Osteoblast (primary cell): Measurements from ENCODE around the gene CAPZB. TPM values are rescaled to one million over a fixed set of nuclear protein-coding genes. Genes with fewer than 3 reads are reported as not detected.

Source experiments
- DNase-seq: peaks from one replicate; pipeline ENCODE4 v3.0.0; 2011; ENCODE audit warnings: low spot score, mixed read lengths; ENCODE audit not compliant: insufficient read length; ENCODE audit errors: missing footprints
- H2AFZ ChIP-seq: 2 replicates; pipeline ENCODE4 v1.6.0; 2011; ENCODE audit warnings: mild to moderate bottlenecking, low read length
- H3K27ac ChIP-seq: 2 replicates; pipeline ENCODE4 v1.5.1; 2011; ENCODE audit warnings: mild to moderate bottlenecking, low read depth, low read length, moderate library complexity
- H3K27me3 ChIP-seq: 2 replicates; pipeline ENCODE4 v1.6.0; 2012; ENCODE audit warnings: mild to moderate bottlenecking, control low read depth, inconsistent platforms, low read length, moderate library complexity; ENCODE audit not compliant: insufficient read depth
- H3K36me3 ChIP-seq: 2 replicates; pipeline ENCODE4 v1.5.1; 2011; ENCODE audit warnings: mild to moderate bottlenecking, low read length, control low read depth, moderate library complexity; ENCODE audit not compliant: insufficient read depth
- H3K4me1 ChIP-seq: 2 replicates; pipeline ENCODE4 v1.5.1; 2011; ENCODE audit warnings: mild to moderate bottlenecking, low read length, control low read depth, moderate library complexity; ENCODE audit not compliant: insufficient read depth
- H3K4me2 ChIP-seq: 2 replicates; pipeline ENCODE4 v1.6.0; 2011; ENCODE audit warnings: mild to moderate bottlenecking, low read length; ENCODE audit not compliant: insufficient read depth
- H3K4me3 ChIP-seq: fragments of 200-600 bp; sonication (generic); 3 replicates; pipeline ENCODE4 v1.5.1; 2012; ENCODE audit warnings: mild to moderate bottlenecking, low read length, inconsistent platforms; ENCODE audit not compliant: insufficient read depth
- H3K79me2 ChIP-seq: 2 replicates; pipeline ENCODE4 v1.6.0; 2012; ENCODE audit warnings: mild to moderate bottlenecking, low read length, control low read depth, inconsistent platforms; ENCODE audit not compliant: insufficient read depth
- H3K9me3 ChIP-seq: 2 replicates; pipeline ENCODE4 v1.5.1; 2011; ENCODE audit warnings: low read depth, low read length, control low read depth
- H4K20me1 ChIP-seq: 2 replicates; pipeline ENCODE4 v1.6.0; 2012; ENCODE audit warnings: mild to moderate bottlenecking, low read length, control low read depth; ENCODE audit not compliant: insufficient read depth
- total RNA-seq: library from RNA; depleted of rRNA; stranded (reverse); fragments of >200 nt; gene quantifications from 2 replicates; pipeline ENCODE4 v1.2.3, GENCODE V29; 2012
- TF ChIP-seq, protein P1 (sequence below): IDR thresholded peaks from 2 replicates; pipeline ENCODE4 v1.5.1; 2011; ENCODE audit warnings: mild to moderate bottlenecking, low read depth, low read length, moderate library complexity; ENCODE audit errors: extremely low read depth

Gene CAPZB
- total RNA-seq, 1 donor: 217 TPM

DNA sequence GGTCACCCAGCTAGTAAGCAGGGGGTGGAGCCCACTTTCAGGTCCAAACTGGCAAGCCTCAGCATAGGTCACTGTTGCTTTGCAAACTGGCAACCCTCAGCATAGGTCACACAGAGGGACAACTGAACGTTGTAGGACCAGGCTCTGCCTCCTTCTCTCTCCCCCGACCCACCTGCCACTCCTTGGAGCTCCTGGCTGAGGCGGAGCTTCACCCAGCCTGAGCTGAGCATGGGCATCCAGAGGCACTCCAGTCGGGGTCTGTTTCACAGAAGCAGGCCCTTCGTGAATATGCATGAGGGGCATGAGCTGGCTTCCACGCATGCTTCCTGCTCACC lies 24.2 kb downstream of the CAPZB start:
- peaks cover 45% of the 10 kb centered on the region for H3K4me1 ChIP-seq
- no peaks in the 10 kb centered on the region for H3K27me3 ChIP-seq
- peaks cover 7% of the 10 kb centered on the region for H3K36me3 ChIP-seq
- no peak for DNase-seq
- no peak overlapping the region for H3K4me3 ChIP-seq
- H4K20me1 ChIP-seq: peaks cover 74% of the 10 kb centered on the region
- peaks cover 94% of the 10 kb centered on the region for H3K79me2 ChIP-seq
- H2AFZ ChIP-seq: no peak overlapping the region
- TF ChIP-seq, protein P1, sequence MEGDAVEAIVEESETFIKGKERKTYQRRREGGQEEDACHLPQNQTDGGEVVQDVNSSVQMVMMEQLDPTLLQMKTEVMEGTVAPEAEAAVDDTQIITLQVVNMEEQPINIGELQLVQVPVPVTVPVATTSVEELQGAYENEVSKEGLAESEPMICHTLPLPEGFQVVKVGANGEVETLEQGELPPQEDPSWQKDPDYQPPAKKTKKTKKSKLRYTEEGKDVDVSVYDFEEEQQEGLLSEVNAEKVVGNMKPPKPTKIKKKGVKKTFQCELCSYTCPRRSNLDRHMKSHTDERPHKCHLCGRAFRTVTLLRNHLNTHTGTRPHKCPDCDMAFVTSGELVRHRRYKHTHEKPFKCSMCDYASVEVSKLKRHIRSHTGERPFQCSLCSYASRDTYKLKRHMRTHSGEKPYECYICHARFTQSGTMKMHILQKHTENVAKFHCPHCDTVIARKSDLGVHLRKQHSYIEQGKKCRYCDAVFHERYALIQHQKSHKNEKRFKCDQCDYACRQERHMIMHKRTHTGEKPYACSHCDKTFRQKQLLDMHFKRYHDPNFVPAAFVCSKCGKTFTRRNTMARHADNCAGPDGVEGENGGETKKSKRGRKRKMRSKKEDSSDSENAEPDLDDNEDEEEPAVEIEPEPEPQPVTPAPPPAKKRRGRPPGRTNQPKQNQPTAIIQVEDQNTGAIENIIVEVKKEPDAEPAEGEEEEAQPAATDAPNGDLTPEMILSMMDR: no peak
- no peaks in the 10 kb centered on the region for H3K9me3 ChIP-seq
- no peak overlapping the region for H3K27ac ChIP-seq
- no peak overlapping the region for H3K4me2 ChIP-seq

DNA sequence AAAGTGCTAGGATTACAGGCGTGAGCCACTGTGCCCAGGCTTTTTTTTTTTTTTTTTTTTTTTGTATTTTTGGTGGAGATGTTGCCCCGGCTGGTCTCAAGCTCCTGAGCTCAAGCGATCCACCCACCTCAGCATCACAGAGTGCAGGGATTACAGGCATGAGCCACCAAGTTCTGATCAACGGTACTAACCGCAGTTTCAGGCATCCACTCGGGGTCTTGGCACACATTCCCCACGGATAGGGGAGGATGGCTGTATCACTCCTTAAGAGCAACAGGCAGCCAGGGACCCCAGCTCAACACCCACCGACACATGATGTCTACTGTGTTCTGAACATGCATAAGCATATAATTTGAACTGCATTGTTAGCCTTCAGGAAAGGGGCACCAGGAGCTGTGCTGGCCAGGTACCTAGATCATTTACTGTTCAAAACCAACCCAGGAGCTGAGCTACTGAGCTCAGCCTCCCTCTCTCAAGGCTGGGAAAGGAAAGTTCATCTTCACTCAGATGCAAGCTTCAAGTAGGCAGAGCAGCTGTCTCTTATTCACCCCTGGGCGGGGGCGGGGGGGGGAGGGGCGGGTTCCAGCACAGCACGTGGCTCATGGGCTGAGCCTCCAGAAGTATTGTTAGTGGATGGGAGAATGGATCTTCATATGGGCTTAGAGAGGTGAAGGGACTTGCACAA lies 24.7 kb downstream of the CAPZB start:
- H3K36me3 ChIP-seq: peaks cover 2% of the 10 kb centered on the region
- no peak overlapping the region for H3K4me3 ChIP-seq
- H3K79me2 ChIP-seq: peaks cover 94% of the 10 kb centered on the region
- H3K27ac ChIP-seq: no peak overlapping the region
- TF ChIP-seq, protein P1: no peak
- no peaks in the 10 kb centered on the region for H3K27me3 ChIP-seq
- DNase-seq: no peak
- H3K9me3 ChIP-seq: no peaks in the 10 kb centered on the region
- peaks cover 71% of the 10 kb centered on the region for H4K20me1 ChIP-seq
- H3K4me2 ChIP-seq: no peak overlapping the region
- H3K4me1 ChIP-seq: peaks cover 48% of the 10 kb centered on the region
- no peak overlapping the region for H2AFZ ChIP-seq

GRCh38 chr1:19458815-19459417 lies 26.4 kb downstream of the CAPZB start:
- H3K27me3 ChIP-seq: no peaks in the 10 kb centered on the region
- H3K4me1 ChIP-seq: peaks cover 55% of the 10 kb centered on the region
- TF ChIP-seq, protein P1: no peak
- H3K4me2 ChIP-seq: no peak overlapping the region
- H3K4me3 ChIP-seq: no peak overlapping the region
- peaks cover 74% of the 10 kb centered on the region for H4K20me1 ChIP-seq
- peak overlapping the region; percentile 3 for H3K27ac ChIP-seq
- no peaks in the 10 kb centered on the region for H3K36me3 ChIP-seq
- DNase-seq: no peak
- H3K79me2 ChIP-seq: peaks cover 95% of the 10 kb centered on the region
- H2AFZ ChIP-seq: no peak overlapping the region
- H3K9me3 ChIP-seq: no peaks in the 10 kb centered on the region

- no peaks in the 10 kb centered on the region for H3K27me3 ChIP-seq
- H2AFZ ChIP-seq: no peak overlapping the region
- H3K4me1 ChIP-seq: peaks cover 67% of the 10 kb centered on the region
- peaks cover 66% of the 10 kb centered on the region for H4K20me1 ChIP-seq
- no peaks in the 10 kb centered on the region for H3K9me3 ChIP-seq
- DNase-seq: no peak
- peak overlapping the region; percentile 3 for H3K4me3 ChIP-seq
- H3K79me2 ChIP-seq: peaks cover 96% of the 10 kb centered on the region
- TF ChIP-seq, protein P1: no peak
- H3K27ac ChIP-seq: peak overlapping the region; percentile 56
- H3K36me3 ChIP-seq: no peaks in the 10 kb centered on the region
- H3K4me2 ChIP-seq: peak overlapping the region; percentile 65
Measured at GRCh38 chr1:19457607-19458006, 27.7 kb downstream of the CAPZB start.
